ENCODE results near the gene SETD2. TPM values are rescaled to one million over a fixed set of nuclear protein-coding genes. Genes with fewer than 3 reads are reported as not detected.

The SETD2 gene
- polyA plus RNA-seq, 3 donors, result 10.8 to 18.8 (median 15.4) TPM

GRCh38 chr3:47004369-47005211, 159.3 kb downstream of the SETD2 start:
- H3K27ac ChIP-seq (ENCODE audit: low read depth, low read length), result no peak overlapping the region
- 94 to 95% (median 94%) methylated on average over 17 of the region's 17 CpGs for WGBS, 3 donors

GRCh38 chr3:47003461-47004368, 160.2 kb downstream of the SETD2 start:
- WGBS, 3 donors, result 95 to 96% (median 96%) methylated on average over 27 of the region's 27 CpGs
- H3K27ac ChIP-seq (ENCODE audit: low read depth, low read length), result no peak overlapping the region

DNA sequence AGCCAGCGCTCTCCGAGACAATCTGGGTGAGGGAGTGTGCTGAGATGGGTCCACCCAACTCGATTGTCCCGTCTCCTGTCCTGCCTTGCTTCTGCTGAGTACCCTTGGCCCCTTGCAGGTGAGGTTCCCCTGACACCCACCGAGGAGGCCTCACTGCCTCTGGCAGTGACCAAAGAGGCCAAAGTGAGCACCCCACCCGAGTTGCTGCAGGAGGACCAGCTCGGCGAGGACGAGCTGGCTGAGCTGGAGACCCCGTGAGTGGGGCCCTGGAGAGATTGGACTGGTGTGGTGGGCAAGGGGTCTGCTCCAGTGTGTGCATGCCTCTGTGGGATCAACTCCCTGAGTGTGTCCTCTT, 160.9 kb downstream of the SETD2 start:
- H3K27ac ChIP-seq (ENCODE audit: low read depth, low read length), result no peak overlapping the region
- 92 to 95% (median 93%) methylated on average over 10 of the region's 10 CpGs for WGBS, 3 donors

DNA sequence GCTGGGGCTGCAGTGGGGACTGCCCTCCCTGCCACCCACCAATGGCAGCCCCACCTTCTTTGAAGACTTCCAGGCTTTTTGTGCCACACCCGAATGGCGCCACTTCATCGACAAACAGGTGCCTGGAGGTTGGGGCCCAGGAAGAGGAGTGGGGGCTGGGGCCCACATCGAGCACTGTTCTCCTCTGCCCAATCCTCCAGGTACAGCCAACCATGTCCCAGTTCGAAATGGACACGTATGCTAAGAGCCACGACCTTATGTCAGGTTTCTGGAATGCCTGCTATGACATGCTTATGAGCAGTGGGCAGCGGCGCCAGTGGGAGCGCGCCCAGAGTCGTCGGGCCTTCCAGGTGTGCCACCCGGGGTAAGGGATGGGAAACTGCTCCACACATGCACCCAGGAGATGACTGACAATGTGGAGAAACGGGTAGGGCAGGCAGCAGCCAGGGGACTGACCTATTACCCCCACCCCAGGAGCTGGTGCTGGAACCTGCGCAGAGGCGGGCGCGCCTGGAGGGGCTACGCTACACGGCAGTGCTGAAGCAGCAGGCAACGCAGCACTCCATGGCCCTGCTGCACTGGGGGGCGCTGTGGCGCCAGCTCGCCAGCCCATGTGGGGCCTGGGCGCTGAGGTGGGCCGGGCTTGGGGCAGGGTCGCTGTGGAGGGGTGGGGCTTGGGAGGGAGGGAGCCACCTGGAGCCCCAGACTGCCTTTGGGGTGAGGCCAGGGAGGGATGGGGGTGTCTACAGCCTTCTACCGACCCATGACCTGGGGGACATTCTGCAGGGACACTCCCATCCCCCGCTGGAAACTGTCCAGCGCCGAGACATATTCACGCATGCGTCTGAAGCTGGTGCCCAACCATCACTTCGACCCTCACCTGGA, 161.5 kb downstream of the SETD2 start:
- H3K27ac ChIP-seq (ENCODE audit: low read depth, low read length), result no peak overlapping the region
- 84 to 91% (median 89%) methylated on average over 34 to 35 of the region's 35 CpGs for WGBS, 3 donors

DNA sequence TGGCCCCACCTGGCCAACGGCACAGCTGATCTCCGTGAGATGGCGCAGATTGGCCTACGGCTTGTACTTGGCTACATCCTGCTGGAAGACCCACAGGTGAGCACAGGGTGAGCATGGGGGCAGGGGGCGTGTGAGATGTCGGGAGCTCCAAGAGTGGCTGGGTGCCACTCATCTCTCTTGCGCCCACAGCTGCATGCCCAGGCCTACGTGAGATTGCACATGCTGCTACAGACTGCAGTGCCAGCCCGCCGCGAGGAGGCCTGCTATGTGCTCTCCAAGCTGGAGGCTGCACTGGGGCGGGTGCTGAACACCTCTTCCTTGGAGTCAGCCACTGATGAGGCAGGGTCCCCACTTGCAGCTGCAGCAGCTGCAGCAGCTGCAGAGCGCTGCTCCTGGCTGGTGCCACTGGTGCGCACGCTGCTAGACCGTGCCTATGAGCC, 162.2 kb downstream of the SETD2 start:
- H3K27ac ChIP-seq (ENCODE audit: low read depth, low read length), result no peak overlapping the region
- WGBS, 3 donors, result 94 to 96% (median 95%) methylated on average over 16 of the region's 16 CpGs

DNA sequence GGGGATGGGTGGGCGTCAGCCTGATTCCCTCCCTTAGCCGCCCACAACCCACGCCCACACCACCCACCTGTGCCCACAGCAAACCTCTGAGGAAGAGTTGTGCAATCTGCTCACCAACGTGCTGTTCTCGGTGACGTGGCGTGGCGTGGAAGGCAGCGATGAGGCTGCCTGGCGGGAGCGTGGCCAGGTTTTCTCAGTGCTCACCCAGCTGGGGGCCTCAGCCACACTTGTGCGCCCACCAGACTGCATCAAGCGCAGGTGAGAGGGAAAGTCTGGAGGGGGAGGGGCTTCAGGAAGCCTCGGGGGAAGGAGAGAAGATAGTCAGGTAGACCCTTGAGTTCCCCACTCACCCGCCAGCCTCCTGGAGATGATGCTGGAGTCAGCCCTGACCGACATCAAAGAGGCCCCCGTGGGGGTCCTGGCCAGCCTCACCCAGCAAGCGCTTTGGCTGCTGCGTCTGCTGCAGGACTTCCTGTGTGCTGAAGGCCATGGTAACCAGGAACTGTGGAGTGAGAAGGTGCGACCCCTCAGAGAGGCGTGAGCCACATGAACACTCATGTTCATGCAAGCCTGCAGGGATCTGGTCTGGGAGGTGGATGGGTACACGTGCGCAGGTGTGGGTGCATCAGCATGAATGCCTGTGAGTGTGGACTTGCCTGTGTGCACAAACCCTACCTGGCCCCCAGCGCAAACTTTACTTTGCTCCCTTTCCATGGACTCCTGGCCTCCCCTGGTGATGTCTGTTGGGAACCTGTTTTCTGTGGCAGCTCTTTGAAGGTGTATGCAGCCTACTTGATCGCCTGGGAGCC, 162.8 kb downstream of the SETD2 start:
- no peak overlapping the region for H3K27ac ChIP-seq (ENCODE audit: low read depth, low read length)
- 70 to 91% (median 79%) methylated on average over 24 to 25 of the region's 25 CpGs for WGBS, 3 donors

GRCh38 chr3:47000198-47000815, 163.6 kb downstream of the SETD2 start:
- no peak overlapping the region for H3K27ac ChIP-seq (ENCODE audit: low read depth, low read length)
- WGBS, 3 donors, result 94 to 97% (median 96%) methylated on average over 10 of the region's 10 CpGs

GRCh38 chr3:46999516-47000197, 164.3 kb downstream of the SETD2 start:
- no peak overlapping the region for H3K27ac ChIP-seq (ENCODE audit: low read depth, low read length)
- WGBS, 3 donors, result 88 to 94% (median 92%) methylated on average over 13 to 14 of the region's 14 CpGs

DNA sequence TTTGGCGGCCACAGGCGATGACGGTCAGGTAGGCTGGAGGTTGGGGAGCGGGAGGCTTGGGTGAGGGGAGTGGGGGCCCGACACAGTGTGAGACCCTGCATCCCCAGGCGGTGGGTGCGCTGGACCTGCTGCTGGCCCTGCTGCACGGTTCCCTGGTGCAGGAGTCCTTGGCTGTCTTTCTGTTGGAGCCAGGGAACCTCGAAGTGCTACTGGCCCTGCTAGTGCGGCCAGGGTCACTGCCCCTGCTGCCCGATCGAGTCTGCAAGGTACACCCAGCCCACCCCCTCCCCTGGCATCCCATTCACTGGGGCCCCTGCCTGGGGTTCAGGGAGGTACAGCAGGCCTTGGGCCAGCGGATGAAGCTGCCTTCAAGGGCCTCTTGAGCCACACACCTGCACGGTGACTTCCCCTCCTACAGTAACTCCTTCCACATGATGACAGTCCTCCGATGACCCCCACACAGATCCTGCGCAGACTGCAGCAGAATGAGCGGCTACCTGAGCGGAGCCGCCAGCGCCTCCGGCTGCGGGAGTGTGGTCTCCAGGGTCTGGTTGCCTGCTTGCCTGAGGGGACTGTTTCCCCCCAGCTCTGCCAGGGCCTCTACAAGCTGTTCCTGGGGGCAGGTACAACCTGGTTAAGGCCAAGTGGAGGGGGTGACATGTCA, 164.9 kb downstream of the SETD2 start:
- H3K27ac ChIP-seq (ENCODE audit: low read depth, low read length), result no peak overlapping the region
- WGBS, 3 donors, result 85 to 88% (median 87%) methylated on average over 19 to 22 of the region's 22 CpGs

DNA sequence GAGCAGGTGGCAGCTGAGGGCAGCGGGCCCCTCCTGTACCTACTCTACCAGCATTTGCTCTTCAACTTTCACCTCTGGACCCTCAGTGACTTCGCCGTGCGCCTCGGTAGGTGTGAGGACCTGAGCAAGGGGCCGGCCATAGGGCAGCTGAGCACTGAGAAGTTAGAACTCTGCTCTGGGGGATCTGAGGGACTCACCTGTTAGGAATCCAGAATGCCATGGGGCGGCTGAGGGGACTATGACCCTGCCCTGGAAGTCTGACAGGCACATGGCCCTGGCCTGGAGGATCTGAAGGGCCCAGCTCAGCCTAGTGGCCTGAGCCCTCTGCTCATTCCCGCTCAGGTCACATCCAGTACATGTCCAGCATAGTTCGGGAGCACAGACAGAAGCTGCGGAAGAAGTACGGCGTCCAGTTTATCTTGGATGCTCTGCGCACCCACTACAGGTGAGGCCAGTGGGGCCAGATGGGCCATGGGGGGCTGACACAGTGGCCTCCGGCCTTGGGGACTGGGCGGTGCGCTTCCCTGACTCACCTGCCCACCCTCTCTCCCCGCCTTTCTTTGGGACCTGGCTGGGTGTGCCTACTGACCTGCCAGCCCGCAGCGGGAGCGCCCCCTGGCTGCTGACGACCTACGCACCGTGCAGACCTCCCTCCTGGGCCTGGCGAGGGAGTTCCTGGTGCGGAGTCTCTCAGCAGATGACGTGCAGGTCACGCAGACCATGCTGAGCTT, 165.6 kb downstream of the SETD2 start:
- WGBS, 3 donors, result 56 to 67% (median 63%) methylated on average over 27 of the region's 27 CpGs
- no peak overlapping the region for H3K27ac ChIP-seq (ENCODE audit: low read depth, low read length)

- 69 to 86% (median 74%) methylated on average over 13 of the region's 13 CpGs for WGBS, 3 donors
- no peak overlapping the region for H3K27ac ChIP-seq (ENCODE audit: low read depth, low read length)
Measured at GRCh38 chr3:46997453-46998091, 166.3 kb downstream of the SETD2 start.

DNA sequence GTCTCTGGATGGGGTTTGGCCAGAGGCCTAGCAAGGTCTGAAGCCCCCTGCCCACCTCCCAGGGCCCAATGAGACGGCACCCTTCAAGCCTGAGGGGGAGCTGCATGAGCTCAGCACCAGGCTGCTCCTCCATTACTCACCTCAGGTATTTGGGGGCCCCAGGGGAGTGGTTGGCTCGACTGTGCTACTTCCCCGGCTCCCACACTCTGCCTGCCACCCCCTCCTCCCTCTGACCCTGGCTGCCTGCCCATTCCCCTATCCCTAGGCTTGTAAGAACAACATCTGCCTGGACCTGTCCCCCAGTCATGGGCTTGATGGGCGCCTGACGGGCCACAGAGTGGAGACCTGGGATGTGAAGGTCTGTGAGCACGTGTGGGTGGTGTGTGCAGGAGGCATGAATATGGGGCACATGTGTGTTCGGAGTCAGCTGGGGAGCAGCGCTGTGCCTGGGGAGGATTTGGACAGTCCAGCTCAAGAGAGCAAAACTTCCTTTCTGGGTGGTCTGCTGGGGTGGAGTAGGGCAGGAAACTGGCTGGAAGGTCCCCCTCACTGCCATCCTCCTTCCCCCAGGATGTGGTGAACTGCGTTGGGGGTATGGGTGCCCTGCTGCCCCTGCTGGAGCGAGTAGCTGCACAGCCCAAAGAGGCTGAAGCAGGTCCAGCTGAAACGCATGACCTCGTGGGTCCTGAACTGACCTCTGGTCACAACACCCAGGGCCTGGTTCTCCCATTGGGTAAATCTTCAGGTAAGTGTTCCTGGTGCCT, 167.0 kb downstream of the SETD2 start:
- 66 to 78% (median 69%) methylated on average over 12 of the region's 12 CpGs for WGBS, 3 donors
- no peak overlapping the region for H3K27ac ChIP-seq (ENCODE audit: low read depth, low read length)

DNA sequence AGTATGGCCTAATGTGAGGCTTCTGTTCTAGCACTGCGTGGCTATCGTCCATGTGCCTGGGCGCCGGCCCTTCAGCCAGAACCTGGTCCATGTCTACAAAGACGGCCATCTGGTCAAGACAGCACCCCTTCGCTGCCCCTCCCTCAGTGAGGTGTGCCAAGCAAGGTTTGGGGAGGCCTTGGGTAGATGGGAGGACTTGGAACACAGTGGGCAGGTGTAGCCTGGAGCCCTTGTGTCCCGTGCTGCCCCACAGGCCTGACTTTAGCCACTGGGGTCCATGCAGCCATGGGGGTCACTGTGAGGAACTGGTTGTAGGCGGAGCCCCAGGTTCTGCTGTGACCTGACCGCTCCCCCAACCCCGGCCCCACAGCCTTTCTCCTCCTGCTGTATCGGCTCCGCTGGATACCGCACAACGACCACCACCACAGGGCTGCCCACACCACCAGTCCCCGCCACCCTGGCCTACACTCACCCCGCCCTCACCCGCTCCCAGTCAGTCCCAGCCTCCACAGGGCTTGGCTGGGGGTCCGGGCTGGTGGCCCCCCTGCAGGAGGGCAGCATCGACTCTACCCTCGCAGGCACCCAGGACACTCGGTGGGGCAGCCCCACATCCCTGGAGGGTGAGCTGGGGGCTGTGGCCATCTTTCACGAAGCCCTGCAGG, 167.9 kb downstream of the SETD2 start:
- H3K27ac ChIP-seq (ENCODE audit: low read depth, low read length), result no peak overlapping the region
- WGBS, 3 donors, result 90 to 93% (median 91%) methylated on average over 19 to 22 of the region's 22 CpGs
